Thoracic aorta (tissue), 2 donors: ENCODE results near the gene PROCR. TPM values are rescaled to one million over a fixed set of nuclear protein-coding genes. Genes with fewer than 3 reads are reported as not detected.
"Not testable (repeated sequence)": the region's sequence is repeated elsewhere in the genome, so short reads cannot be mapped to it uniquely, and the experiment has no call there.

Experiments
- ATAC-seq: fragments of 150-250 bp; one replicate; pipeline ENCODE4 v1.8.0; 2017; ENCODE audit warnings: low read depth; ENCODE audit not compliant: insufficient number of reproducible peaks, low FRiP score
- DNase-seq: peaks from one replicate; pipeline ENCODE4 v3.0.0-alpha.2; 2020; ENCODE audit warnings: low spot score
- H3K27ac ChIP-seq, 2 donors: fragments of 200-600 bp; sonication (generic); 1 replicate in 1 of 2; 2 replicates in 1 of 2; pipeline ENCODE4 v1.5.1; 2016; ENCODE audit warnings: mild to moderate bottlenecking in 2 of 2, moderate library complexity in 2 of 2
- H3K27me3 ChIP-seq: fragments of 200-600 bp; sonication (generic); replicated peaks from 2 replicates; pipeline ENCODE4 v1.6.0; 2016; ENCODE audit warnings: mild to moderate bottlenecking; ENCODE audit not compliant: insufficient read depth
- H3K36me3 ChIP-seq: fragments of 200-600 bp; sonication (generic); one replicate; pipeline ENCODE4 v1.5.1; 2016
- H3K4me1 ChIP-seq, 2 donors: fragments of 200-600 bp; sonication (generic); 1 replicate in 1 of 2; 2 replicates in 1 of 2; pipeline versions ENCODE4 v1.5.1 to v1.6.0; 2016; ENCODE audit warnings: low read depth in 2 of 2, mild to moderate bottlenecking in 1 of 2; ENCODE audit not compliant: control insufficient read depth in 1 of 2
- H3K4me3 ChIP-seq: fragments of 200-600 bp; sonication (generic); 2 replicates; pipeline ENCODE4 v1.5.1; 2016; ENCODE audit warnings: mild to moderate bottlenecking
- H3K9me3 ChIP-seq: fragments of 200-600 bp; sonication (generic); 2 replicates; pipeline ENCODE4 v1.5.1; 2016
- CTCF ChIP-seq: fragments of 200-600 bp; sonication (generic); IDR thresholded peaks from one replicate; pipeline ENCODE4 v1.5.1; 2019; ENCODE audit warnings: antibody characterized with exemption
- total RNA-seq, 2 donors: library from RNA; depleted of rRNA; stranded (reverse); fragments of >200 nt; gene quantifications; one replicate each; pipeline versions ENCODE4 v1.1.0 to v1.2.3, GENCODE V29; 2016

The PROCR gene
- total RNA-seq, 2 donors from 2014 or later, result 66.9 to 74.7 TPM

- Histone ChIP-seq H3K9me3 (no peaks in the 10 kb centered on the region), H3K27me3 (no peaks in the 10 kb centered on the region), H3K4me3 (no peak overlapping the region), H3K36me3 (no peaks in the 10 kb centered on the region), H3K27ac (peak overlapping the region in 1 of 2 donors; percentile 23), H3K4me1 (peaks cover 2 to 12% of the 10 kb centered on the region in 2 donors)
- DNase-seq, result no peak
- TF ChIP-seq CTCF, result no peak
- no peak for ATAC-seq
These were observed 6.4 kb upstream of the PROCR start for GRCh38 chr20:35165221-35166185.

GRCh38 chr20:35166242-35166830, 5.5 kb upstream of the PROCR start:
- no peak for DNase-seq
- no peak for TF ChIP-seq CTCF
- H3K36me3 ChIP-seq, result no peaks in the 10 kb centered on the region
- H3K4me3 ChIP-seq, result no peak overlapping the region
- peak overlapping the region; percentile 15 to 23 for H3K27ac ChIP-seq
- no peak for ATAC-seq
- H3K9me3 ChIP-seq, result no peaks in the 10 kb centered on the region
- no peaks in the 10 kb centered on the region for H3K27me3 ChIP-seq
- H3K4me1 ChIP-seq, result peaks cover 2 to 12% of the 10 kb centered on the region in 2 donors

DNA sequence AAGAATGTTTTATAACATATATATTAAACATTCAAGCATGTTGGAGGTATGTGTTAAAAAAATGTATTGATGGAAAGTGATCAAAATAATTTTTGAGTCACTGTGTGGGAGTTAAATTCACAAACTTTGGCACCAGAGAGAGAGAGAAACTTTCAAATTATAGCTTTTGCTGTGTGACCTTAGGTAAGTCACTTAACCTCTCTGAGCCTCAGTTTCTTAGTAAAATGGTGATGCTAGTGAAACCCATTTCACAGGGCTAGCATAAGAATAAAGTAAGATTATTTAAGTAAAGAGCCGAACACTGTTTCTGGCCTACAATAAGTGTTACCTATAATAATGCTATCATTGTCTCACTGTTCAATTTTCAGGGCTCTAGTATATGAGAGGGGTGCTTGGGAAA, 4.1 kb upstream of the PROCR start:
- TF ChIP-seq CTCF, result no peak
- Histone ChIP-seq H3K36me3 (no peaks in the 10 kb centered on the region), H3K9me3 (no peaks in the 10 kb centered on the region), H3K27me3 (no peaks in the 10 kb centered on the region), H3K27ac (no peak overlapping the region), H3K4me3 (no peak overlapping the region), H3K4me1 (peaks cover 2 to 20% of the 10 kb centered on the region in 2 donors)
- ATAC-seq (no peak), DNase-seq (no peak)

DNA sequence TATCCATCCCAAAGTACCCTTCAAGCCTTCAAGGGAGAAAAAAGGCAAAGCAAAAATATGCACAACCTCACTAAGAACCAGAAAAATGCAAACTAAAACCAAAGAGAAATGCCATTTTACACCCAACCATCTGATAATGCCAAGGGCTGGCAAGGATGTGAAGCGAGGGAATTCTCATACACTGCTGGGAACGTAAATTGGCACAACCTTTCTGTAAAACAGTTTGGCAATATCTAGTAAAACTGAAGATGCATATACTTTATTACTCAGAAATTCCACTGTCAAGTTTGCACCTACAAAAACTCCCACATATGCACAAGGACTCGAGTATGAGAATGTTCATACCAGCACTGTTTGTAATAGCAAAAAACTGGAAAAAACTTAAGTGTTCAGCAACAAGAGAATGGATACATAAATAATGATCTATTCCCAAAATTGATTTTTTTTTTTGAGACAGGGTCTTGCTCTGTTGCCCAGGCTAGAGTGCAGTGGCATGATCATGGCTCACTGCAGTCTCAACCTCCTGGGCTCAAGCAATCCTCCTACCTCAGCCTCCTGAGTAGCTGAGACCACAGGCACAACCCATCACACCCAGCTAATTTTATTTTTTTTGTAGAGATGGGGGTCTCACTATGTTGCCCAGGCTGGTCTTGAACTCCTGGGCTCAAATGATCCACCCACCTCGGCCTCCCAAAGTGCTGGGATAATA, 3.0 kb upstream of the PROCR start:
- not testable (repeated sequence) for H3K27ac ChIP-seq, H3K9me3 ChIP-seq, ATAC-seq, H3K36me3 ChIP-seq, H3K4me3 ChIP-seq, H3K27me3 ChIP-seq, DNase-seq
- H3K4me1 ChIP-seq, result peaks cover 2 to 23% of the 10 kb centered on the region in 2 donors

GRCh38 chr20:35171438-35171752, 477 bp upstream of the PROCR start:
- no peak for TF ChIP-seq CTCF
- no peak for DNase-seq
- H3K36me3 ChIP-seq, result no peaks in the 10 kb centered on the region
- ATAC-seq, result no peak
- H3K4me3 ChIP-seq, result peak overlapping the region; percentile 69
- no peaks in the 10 kb centered on the region for H3K27me3 ChIP-seq
- peak overlapping the region in 1 of 2 donors; percentile 62 for H3K27ac ChIP-seq
- H3K9me3 ChIP-seq, result no peaks in the 10 kb centered on the region
- H3K4me1 ChIP-seq, result peaks cover 1 to 17% of the 10 kb centered on the region in 2 donors
